Measurements from ENCODE around the gene PIGW.

PIGW gene

DNA sequence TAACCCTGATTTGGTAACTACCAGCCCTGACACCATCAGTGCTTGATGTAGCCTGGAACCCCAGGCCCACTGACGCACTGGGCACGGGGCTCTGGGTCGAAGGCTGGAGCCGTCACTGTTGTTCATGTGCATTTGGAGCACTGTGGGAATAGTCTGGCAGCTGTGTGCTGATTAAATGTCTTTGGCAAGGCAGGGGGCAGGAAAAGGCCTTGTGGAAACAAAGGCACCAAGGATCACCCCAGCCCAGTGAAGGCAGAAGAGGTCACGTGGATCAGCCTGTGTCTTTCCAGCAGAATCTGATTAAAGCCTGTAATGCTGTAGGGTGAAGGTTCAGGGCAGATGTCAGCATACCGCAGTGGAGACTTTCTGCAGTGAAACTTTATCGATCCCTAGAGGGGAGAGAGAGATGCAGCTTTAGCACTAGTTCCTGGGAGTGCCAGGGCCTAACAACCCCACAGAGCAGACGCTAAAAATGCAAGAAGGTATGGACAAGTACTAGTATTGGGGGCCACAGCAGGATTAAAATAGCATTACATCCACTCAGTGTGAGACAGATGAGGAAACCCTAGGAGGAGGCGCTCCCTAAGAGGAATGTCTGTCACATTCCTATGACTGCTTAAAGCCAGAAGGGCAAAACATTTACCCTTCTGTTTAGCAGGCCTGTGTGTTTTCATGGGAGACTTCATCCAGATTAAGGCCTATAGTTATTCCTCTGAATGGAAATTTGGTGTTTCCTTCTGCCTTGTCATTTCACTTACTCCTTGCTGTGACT is 38.6 kb upstream of the PIGW start:
- no peak overlapping the region for H2BK12ac ChIP-seq (ENCODE audit: low read length)
- DNase-seq = no peak
- H2BK120ac ChIP-seq (ENCODE audit: insufficient read depth, low read length, poor library complexity) = no peak overlapping the region
- no peaks in the 10 kb centered on the region for H3K4me1 ChIP-seq (ENCODE audit: control insufficient read depth in 1 of 2, insufficient read depth in 2 of 2, low read length in 2 of 2)
- no peaks in the 10 kb centered on the region for H3K27me3 ChIP-seq (ENCODE audit: insufficient read depth, low read length)
- no peak overlapping the region for H2BK5ac ChIP-seq (ENCODE audit: low read depth, low read length, poor library complexity)
- no peak overlapping the region for H3K14ac ChIP-seq (ENCODE audit: low read length)
- H3K4ac ChIP-seq (ENCODE audit: low read depth, low read length) = no peak overlapping the region
- no peak overlapping the region for H3K18ac ChIP-seq (ENCODE audit: low read length)
- H3K36me3 ChIP-seq (ENCODE audit: control insufficient read depth in 1 of 2, insufficient read depth in 2 of 2, low read length in 2 of 2) = peaks cover 34 to 61% of the 10 kb centered on the region in 2 experiments
- H3K4me2 ChIP-seq (ENCODE audit: low read length) = no peak overlapping the region
- H4K91ac ChIP-seq (ENCODE audit: low read depth, low read length) = no peak overlapping the region
- H2AK5ac ChIP-seq (ENCODE audit: low read length) = no peak overlapping the region
- H2AFZ ChIP-seq (ENCODE audit: insufficient read depth, low read length, poor library complexity) = no peak overlapping the region
- H3K79me1 ChIP-seq (ENCODE audit: low read length) = no peaks in the 10 kb centered on the region
- no peaks in the 10 kb centered on the region for H3K9me3 ChIP-seq (ENCODE audit: insufficient read depth, low read depth, low read length)
- no peaks in the 10 kb centered on the region for H3K79me2 ChIP-seq (ENCODE audit: control insufficient read depth, insufficient read depth, low read length, poor library complexity)
- no peak overlapping the region for H4K12ac ChIP-seq (ENCODE audit: low read depth, low read length)
- no peak overlapping the region for H3K23ac ChIP-seq (ENCODE audit: low read length)
- H4K8ac ChIP-seq (ENCODE audit: low read depth, low read length) = no peak overlapping the region
- no peak overlapping the region for H3K4me3 ChIP-seq (ENCODE audit: low read depth, low read length)
- WGBS (ENCODE audit: extremely low coverage, insufficient coverage, insufficient read length) = no CpG with 5 or more reads among the region's 9 CpGs
- H3K9ac ChIP-seq (ENCODE audit: low read length) = no peak overlapping the region
- no peak overlapping the region for H3K27ac ChIP-seq (ENCODE audit: low read depth, low read length)

DNA sequence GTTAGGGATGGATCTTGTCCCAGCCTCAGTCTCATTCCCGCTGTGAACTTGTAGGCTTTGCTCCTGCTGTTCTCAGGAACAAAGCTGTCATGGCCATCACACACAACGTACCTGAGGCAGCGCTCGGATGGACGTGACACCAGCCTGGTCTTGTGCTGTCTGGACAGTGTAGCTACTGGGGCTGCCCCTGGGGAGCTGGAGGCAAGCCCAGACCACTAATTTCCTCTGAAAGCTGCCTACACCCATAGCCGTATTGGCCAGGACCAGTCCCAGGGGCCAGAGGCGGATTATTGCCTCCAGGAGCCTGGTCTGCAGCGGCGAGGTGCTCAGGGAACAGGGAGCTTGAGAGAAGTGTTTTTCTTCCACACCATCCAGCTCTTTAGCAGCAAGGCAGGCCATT is 36.6 kb upstream of the PIGW start:
- Histone ChIP-seq H2BK12ac (ENCODE audit: low read length) (no peak overlapping the region), H3K27ac (ENCODE audit: low read depth, low read length) (no peak overlapping the region)

DNA sequence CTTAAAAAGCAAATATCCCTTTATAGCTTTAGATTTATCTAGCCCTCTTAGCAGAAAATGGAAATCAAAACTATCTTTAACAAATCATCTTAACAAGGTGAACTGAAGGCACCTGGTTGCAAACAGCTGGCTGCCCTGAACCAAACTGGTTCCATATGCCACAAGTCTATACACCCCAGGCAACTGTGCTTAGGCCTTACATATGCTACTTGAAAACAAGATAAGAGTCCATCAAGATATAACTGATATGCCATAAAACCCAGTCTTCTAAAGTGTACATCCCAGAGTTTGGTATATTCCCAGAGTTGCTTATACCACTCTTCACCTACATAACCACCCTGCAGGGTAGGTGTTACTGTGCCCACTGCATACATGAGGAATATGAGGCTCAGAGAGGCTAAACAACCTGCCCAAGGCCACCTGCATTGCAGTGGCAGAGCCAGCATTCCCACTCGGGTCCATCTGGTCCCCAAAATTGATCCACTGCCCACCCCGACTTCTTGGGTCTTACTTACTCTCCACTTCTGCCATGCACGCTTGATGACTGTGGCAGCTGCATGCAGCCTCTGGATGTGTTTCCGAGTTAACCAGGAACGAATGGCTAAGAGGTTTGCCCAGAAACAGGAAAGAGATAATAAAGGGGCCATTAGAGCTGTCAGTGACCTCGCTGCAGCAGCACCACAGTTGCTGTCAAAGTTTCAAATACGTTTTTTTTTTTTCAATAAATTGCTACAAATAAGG is 36.1 kb upstream of the PIGW start:
- H3K4ac ChIP-seq (ENCODE audit: low read depth, low read length) = no peak overlapping the region
- no peak overlapping the region for H3K9ac ChIP-seq (ENCODE audit: low read length)
- WGBS (ENCODE audit: extremely low coverage, insufficient coverage, insufficient read length) = no CpG with 5 or more reads among the region's 7 CpGs
- no peak overlapping the region for H4K12ac ChIP-seq (ENCODE audit: low read depth, low read length)
- no peaks in the 10 kb centered on the region for H3K79me1 ChIP-seq (ENCODE audit: low read length)
- no peak overlapping the region for H3K18ac ChIP-seq (ENCODE audit: low read length)
- no peak overlapping the region for H3K4me3 ChIP-seq (ENCODE audit: low read depth, low read length)
- no peak overlapping the region for H4K91ac ChIP-seq (ENCODE audit: low read depth, low read length)
- no peak overlapping the region for H2BK12ac ChIP-seq (ENCODE audit: low read length)
- H3K79me2 ChIP-seq (ENCODE audit: control insufficient read depth, insufficient read depth, low read length, poor library complexity) = no peaks in the 10 kb centered on the region
- no peaks in the 10 kb centered on the region for H3K9me3 ChIP-seq (ENCODE audit: insufficient read depth, low read depth, low read length)
- no peak overlapping the region for H3K4me2 ChIP-seq (ENCODE audit: low read length)
- no peak overlapping the region for H3K23ac ChIP-seq (ENCODE audit: low read length)
- no peaks in the 10 kb centered on the region for H3K27me3 ChIP-seq (ENCODE audit: insufficient read depth, low read length)
- no peak for DNase-seq
- H4K8ac ChIP-seq (ENCODE audit: low read depth, low read length) = no peak overlapping the region
- no peak overlapping the region for H2BK5ac ChIP-seq (ENCODE audit: low read depth, low read length, poor library complexity)
- H3K27ac ChIP-seq (ENCODE audit: low read depth, low read length) = no peak overlapping the region
- H3K36me3 ChIP-seq (ENCODE audit: control insufficient read depth in 1 of 2, insufficient read depth in 2 of 2, low read length in 2 of 2) = peaks cover 44 to 68% of the 10 kb centered on the region in 2 experiments
- H3K4me1 ChIP-seq (ENCODE audit: control insufficient read depth in 1 of 2, insufficient read depth in 2 of 2, low read length in 2 of 2) = no peaks in the 10 kb centered on the region
- H3K14ac ChIP-seq (ENCODE audit: low read length) = no peak overlapping the region
- H2BK120ac ChIP-seq (ENCODE audit: insufficient read depth, low read length, poor library complexity) = no peak overlapping the region
- no peak overlapping the region for H2AK5ac ChIP-seq (ENCODE audit: low read length)
- no peak overlapping the region for H2AFZ ChIP-seq (ENCODE audit: insufficient read depth, low read length, poor library complexity)

More for the DNA sequence above, 36.6 kb upstream of the PIGW start:
- Histone ChIP-seq H2AK5ac (ENCODE audit: low read length) (no peak overlapping the region), H3K79me2 (ENCODE audit: control insufficient read depth, insufficient read depth, low read length, poor library complexity) (no peaks in the 10 kb centered on the region), H4K8ac (ENCODE audit: low read depth, low read length) (no peak overlapping the region), H3K4me1 (ENCODE audit: control insufficient read depth in 1 of 2, insufficient read depth in 2 of 2, low read length in 2 of 2) (no peaks in the 10 kb centered on the region), H3K79me1 (ENCODE audit: low read length) (no peaks in the 10 kb centered on the region), H3K14ac (ENCODE audit: low read length) (no peak overlapping the region), H3K9ac (ENCODE audit: low read length) (no peak overlapping the region), H3K23ac (ENCODE audit: low read length) (no peak overlapping the region), H3K9me3 (ENCODE audit: insufficient read depth, low read depth, low read length) (no peaks in the 10 kb centered on the region), H3K4me2 (ENCODE audit: low read length) (no peak overlapping the region), H3K27me3 (ENCODE audit: insufficient read depth, low read length) (no peaks in the 10 kb centered on the region), H2BK5ac (ENCODE audit: low read depth, low read length, poor library complexity) (no peak overlapping the region), H4K12ac (ENCODE audit: low read depth, low read length) (no peak overlapping the region), H2BK120ac (ENCODE audit: insufficient read depth, low read length, poor library complexity) (no peak overlapping the region), H3K36me3 (ENCODE audit: control insufficient read depth in 1 of 2, insufficient read depth in 2 of 2, low read length in 2 of 2) (peaks cover 41 to 66% of the 10 kb centered on the region in 2 experiments), H4K91ac (ENCODE audit: low read depth, low read length) (no peak overlapping the region), H3K4ac (ENCODE audit: low read depth, low read length) (no peak overlapping the region), H2AFZ (ENCODE audit: insufficient read depth, low read length, poor library complexity) (no peak overlapping the region), H3K4me3 (ENCODE audit: low read depth, low read length) (no peak overlapping the region), H3K18ac (ENCODE audit: low read length) (no peak overlapping the region)
- WGBS (ENCODE audit: extremely low coverage, insufficient coverage, insufficient read length) = no CpG with 5 or more reads among the region's 9 CpGs
- no peak for DNase-seq

- H2AK5ac ChIP-seq (ENCODE audit: low read length) = no peak overlapping the region
- no CpG with 5 or more reads among the region's 15 CpGs for WGBS (ENCODE audit: extremely low coverage, insufficient coverage, insufficient read length)
- DNase-seq = no peak
These were observed 34.0 kb upstream of the PIGW start for GRCh38 chr17:36500745-36501225.

More at GRCh38 chr17:36500745-36501225, 34.0 kb upstream of the PIGW start:
- no peak overlapping the region for H3K18ac ChIP-seq (ENCODE audit: low read length)
- no peak overlapping the region for H3K27ac ChIP-seq (ENCODE audit: low read depth, low read length)
- no peak overlapping the region for H3K9ac ChIP-seq (ENCODE audit: low read length)
- H3K4me1 ChIP-seq (ENCODE audit: control insufficient read depth in 1 of 2, insufficient read depth in 2 of 2, low read length in 2 of 2) = no peaks in the 10 kb centered on the region
- H3K36me3 ChIP-seq (ENCODE audit: control insufficient read depth in 1 of 2, insufficient read depth in 2 of 2, low read length in 2 of 2) = peaks cover 57 to 74% of the 10 kb centered on the region in 2 experiments
- no peak overlapping the region for H3K23ac ChIP-seq (ENCODE audit: low read length)
- H3K27me3 ChIP-seq (ENCODE audit: insufficient read depth, low read length) = no peaks in the 10 kb centered on the region
- H3K79me1 ChIP-seq (ENCODE audit: low read length) = no peaks in the 10 kb centered on the region
- H3K79me2 ChIP-seq (ENCODE audit: control insufficient read depth, insufficient read depth, low read length, poor library complexity) = no peaks in the 10 kb centered on the region
- no peak overlapping the region for H2BK12ac ChIP-seq (ENCODE audit: low read length)
- no peak overlapping the region for H3K4me3 ChIP-seq (ENCODE audit: low read depth, low read length)
- H2BK5ac ChIP-seq (ENCODE audit: low read depth, low read length, poor library complexity) = no peak overlapping the region
- no peak overlapping the region for H3K14ac ChIP-seq (ENCODE audit: low read length)
- no peak overlapping the region for H2BK120ac ChIP-seq (ENCODE audit: insufficient read depth, low read length, poor library complexity)
- no peak overlapping the region for H2AFZ ChIP-seq (ENCODE audit: insufficient read depth, low read length, poor library complexity)
- no peak overlapping the region for H4K91ac ChIP-seq (ENCODE audit: low read depth, low read length)
- no peak overlapping the region for H4K8ac ChIP-seq (ENCODE audit: low read depth, low read length)
- no peak overlapping the region for H4K12ac ChIP-seq (ENCODE audit: low read depth, low read length)
- no peaks in the 10 kb centered on the region for H3K9me3 ChIP-seq (ENCODE audit: insufficient read depth, low read depth, low read length)
- no peak overlapping the region for H3K4ac ChIP-seq (ENCODE audit: low read depth, low read length)
- H3K4me2 ChIP-seq (ENCODE audit: low read length) = no peak overlapping the region
